ENCODE measurements around the gene TREX2.

DNA sequence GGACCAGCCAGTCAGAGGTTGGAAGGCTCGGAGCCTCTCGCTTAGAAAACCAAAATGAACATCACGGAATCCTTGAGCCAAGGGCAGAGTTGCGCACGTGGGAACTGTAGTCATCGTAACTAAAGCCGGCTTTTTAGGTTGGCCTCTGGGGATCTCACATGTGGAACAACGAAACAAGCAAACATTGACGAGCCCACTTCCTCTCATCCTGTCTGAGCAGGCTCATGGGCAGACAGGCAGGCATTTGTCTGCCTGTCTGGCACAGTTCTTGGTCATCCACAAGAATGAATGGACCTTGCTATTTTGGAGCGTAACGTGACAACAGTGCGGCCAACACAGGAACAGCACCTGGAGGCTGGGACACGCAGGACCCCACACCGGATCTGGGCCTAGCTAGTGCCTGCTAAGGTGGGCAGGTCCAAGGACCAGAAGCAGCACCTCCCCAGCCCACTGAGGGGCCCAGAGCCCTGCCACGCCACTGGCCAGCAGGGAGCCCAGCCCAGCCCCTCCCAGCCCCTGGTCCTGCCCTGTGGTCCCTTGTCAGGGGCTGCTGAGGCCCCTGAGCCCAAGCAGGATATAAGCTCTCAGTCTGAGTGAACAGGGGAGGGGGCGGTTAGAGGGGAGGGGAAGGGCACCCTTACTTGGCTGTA is 9.2 kb upstream of the TREX2 start:
- TF ChIP-seq, protein P1, sequence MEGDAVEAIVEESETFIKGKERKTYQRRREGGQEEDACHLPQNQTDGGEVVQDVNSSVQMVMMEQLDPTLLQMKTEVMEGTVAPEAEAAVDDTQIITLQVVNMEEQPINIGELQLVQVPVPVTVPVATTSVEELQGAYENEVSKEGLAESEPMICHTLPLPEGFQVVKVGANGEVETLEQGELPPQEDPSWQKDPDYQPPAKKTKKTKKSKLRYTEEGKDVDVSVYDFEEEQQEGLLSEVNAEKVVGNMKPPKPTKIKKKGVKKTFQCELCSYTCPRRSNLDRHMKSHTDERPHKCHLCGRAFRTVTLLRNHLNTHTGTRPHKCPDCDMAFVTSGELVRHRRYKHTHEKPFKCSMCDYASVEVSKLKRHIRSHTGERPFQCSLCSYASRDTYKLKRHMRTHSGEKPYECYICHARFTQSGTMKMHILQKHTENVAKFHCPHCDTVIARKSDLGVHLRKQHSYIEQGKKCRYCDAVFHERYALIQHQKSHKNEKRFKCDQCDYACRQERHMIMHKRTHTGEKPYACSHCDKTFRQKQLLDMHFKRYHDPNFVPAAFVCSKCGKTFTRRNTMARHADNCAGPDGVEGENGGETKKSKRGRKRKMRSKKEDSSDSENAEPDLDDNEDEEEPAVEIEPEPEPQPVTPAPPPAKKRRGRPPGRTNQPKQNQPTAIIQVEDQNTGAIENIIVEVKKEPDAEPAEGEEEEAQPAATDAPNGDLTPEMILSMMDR (IDR thresholded peaks at IDR 0.05) = no peak
- TF ChIP-seq ZFX (IDR thresholded peaks at IDR 0.05; ENCODE audit: borderline replicate concordance) = no peak
